ENCODE measurements around the gene LMOD3.

LMOD3 gene

GRCh38 chr3:69118555-69118954 lies 3.8 kb downstream of the LMOD3 start:
- no peak overlapping the region for H2AK5ac ChIP-seq (ENCODE audit: low read depth, low read length)
- no peaks in the 10 kb centered on the region for H3K79me1 ChIP-seq (ENCODE audit: low read depth, low read length)
- H2BK12ac ChIP-seq (ENCODE audit: low read length) = no peak overlapping the region
- no peak overlapping the region for H2BK120ac ChIP-seq (ENCODE audit: low read depth, low read length)
- no peaks in the 10 kb centered on the region for H3K9me3 ChIP-seq (replicated peaks in 1 of 2; ENCODE audit: control insufficient read depth in 2 of 2, insufficient read depth in 1 of 2, low read depth in 1 of 2, low read length in 2 of 2)
- H2AFZ ChIP-seq (ENCODE audit: low read length) = no peak overlapping the region
- H3K27me3 ChIP-seq (ENCODE audit: control insufficient read depth in 3 of 3, insufficient read depth in 3 of 3, low read depth in 1 of 3, low read length in 3 of 3) = no peaks in the 10 kb centered on the region
- no peaks in the 10 kb centered on the region for H3K36me3 ChIP-seq (replicated peaks in 1 of 2; ENCODE audit: control insufficient read depth in 2 of 2, insufficient read depth in 2 of 2, low read length in 2 of 2)
- DNase-seq (ENCODE audit: low spot score) = no peak
- H2BK5ac ChIP-seq (ENCODE audit: low read length) = no peak overlapping the region
- no peak overlapping the region for H3K4ac ChIP-seq (ENCODE audit: low read length)
- no peak overlapping the region for H4K91ac ChIP-seq (ENCODE audit: low read depth, low read length, poor library complexity)
- H3K14ac ChIP-seq (ENCODE audit: low read length) = no peak overlapping the region
- H2BK15ac ChIP-seq (ENCODE audit: low read length) = no peak overlapping the region
- peaks cover 0 to 5% of the 10 kb centered on the region in 2 donors for H3K4me1 ChIP-seq (ENCODE audit: control insufficient read depth in 2 of 2, insufficient read depth in 1 of 2, low read depth in 1 of 2, low read length in 2 of 2)
- no CpG with 5 or more reads among the region's 12 CpGs for WGBS, 2 donors (ENCODE audit: extremely low coverage in 2 of 2, insufficient read length in 2 of 2, insufficient replicate concordance in 1 of 2)
- H3K27ac ChIP-seq (replicated peaks; ENCODE audit: low read length) = no peak overlapping the region
- no peak overlapping the region for H4K8ac ChIP-seq (ENCODE audit: low read depth, low read length)
- no peak overlapping the region for H3K4me2 ChIP-seq (ENCODE audit: insufficient read depth, low read length, poor library complexity, severe bottlenecking)
- H3K4me3 ChIP-seq (ENCODE audit: low read length in 2 of 2) = no peak overlapping the region
- H3K18ac ChIP-seq (ENCODE audit: low read length) = no peak overlapping the region
- H3K9ac ChIP-seq (ENCODE audit: low read depth, low read length, poor library complexity) = no peak overlapping the region
- no peak overlapping the region for H3K23ac ChIP-seq (ENCODE audit: low read depth, low read length, poor library complexity)

DNA sequence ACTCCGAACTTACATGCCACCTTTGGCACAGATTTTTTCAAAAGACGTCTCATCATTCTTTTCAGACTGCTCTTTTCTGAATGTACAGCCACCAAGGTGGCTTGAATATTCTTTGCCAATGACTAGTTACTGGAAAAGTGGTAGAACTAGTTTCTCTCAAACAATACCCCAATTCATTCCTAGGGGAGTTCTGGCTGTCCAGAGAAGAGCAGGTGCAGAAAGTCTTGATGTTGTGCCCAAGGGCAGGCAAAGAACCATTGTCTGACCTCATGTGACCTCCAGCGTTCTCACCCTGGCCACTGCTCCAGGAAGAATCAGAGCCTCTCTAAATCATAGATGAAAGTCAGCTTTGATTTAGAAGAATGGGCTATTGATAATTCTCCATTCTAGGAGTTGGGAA lies 5.5 kb downstream of the LMOD3 start:
- H3K9ac ChIP-seq (ENCODE audit: low read depth, low read length, poor library complexity) = no peak overlapping the region
- no peak overlapping the region for H4K91ac ChIP-seq (ENCODE audit: low read depth, low read length, poor library complexity)
- H2BK12ac ChIP-seq (ENCODE audit: low read length) = no peak overlapping the region
- H3K4ac ChIP-seq (ENCODE audit: low read length) = no peak overlapping the region
- H2BK120ac ChIP-seq (ENCODE audit: low read depth, low read length) = no peak overlapping the region
- no peak overlapping the region for H4K8ac ChIP-seq (ENCODE audit: low read depth, low read length)
- no peak overlapping the region for H2BK15ac ChIP-seq (ENCODE audit: low read length)
- H3K27ac ChIP-seq (replicated peaks; ENCODE audit: low read length) = no peak overlapping the region
- H3K27me3 ChIP-seq (ENCODE audit: control insufficient read depth in 3 of 3, insufficient read depth in 3 of 3, low read depth in 1 of 3, low read length in 3 of 3) = no peaks in the 10 kb centered on the region
- H2AK5ac ChIP-seq (ENCODE audit: low read depth, low read length) = no peak overlapping the region
- no peak overlapping the region for H3K18ac ChIP-seq (ENCODE audit: low read length)
- no peak overlapping the region for H3K23ac ChIP-seq (ENCODE audit: low read depth, low read length, poor library complexity)
- no peaks in the 10 kb centered on the region for H3K9me3 ChIP-seq (replicated peaks in 1 of 2; ENCODE audit: control insufficient read depth in 2 of 2, insufficient read depth in 1 of 2, low read depth in 1 of 2, low read length in 2 of 2)
- no peaks in the 10 kb centered on the region for H3K36me3 ChIP-seq (replicated peaks in 1 of 2; ENCODE audit: control insufficient read depth in 2 of 2, insufficient read depth in 2 of 2, low read length in 2 of 2)
- H3K4me1 ChIP-seq (ENCODE audit: control insufficient read depth in 2 of 2, insufficient read depth in 1 of 2, low read depth in 1 of 2, low read length in 2 of 2) = peaks cover 0 to 4% of the 10 kb centered on the region in 2 donors
- H3K79me1 ChIP-seq (ENCODE audit: low read depth, low read length) = no peaks in the 10 kb centered on the region
- no peak overlapping the region for H3K4me2 ChIP-seq (ENCODE audit: insufficient read depth, low read length, poor library complexity, severe bottlenecking)
- H3K4me3 ChIP-seq (ENCODE audit: low read length in 2 of 2) = no peak overlapping the region
- H2AFZ ChIP-seq (ENCODE audit: low read length) = no peak overlapping the region
- no CpG with 5 or more reads among the region's 3 CpGs for WGBS, 2 donors (ENCODE audit: extremely low coverage in 2 of 2, insufficient read length in 2 of 2, insufficient replicate concordance in 1 of 2)
- no peak for DNase-seq (ENCODE audit: low spot score)
- H2BK5ac ChIP-seq (ENCODE audit: low read length) = no peak overlapping the region
- no peak overlapping the region for H3K14ac ChIP-seq (ENCODE audit: low read length)

DNA sequence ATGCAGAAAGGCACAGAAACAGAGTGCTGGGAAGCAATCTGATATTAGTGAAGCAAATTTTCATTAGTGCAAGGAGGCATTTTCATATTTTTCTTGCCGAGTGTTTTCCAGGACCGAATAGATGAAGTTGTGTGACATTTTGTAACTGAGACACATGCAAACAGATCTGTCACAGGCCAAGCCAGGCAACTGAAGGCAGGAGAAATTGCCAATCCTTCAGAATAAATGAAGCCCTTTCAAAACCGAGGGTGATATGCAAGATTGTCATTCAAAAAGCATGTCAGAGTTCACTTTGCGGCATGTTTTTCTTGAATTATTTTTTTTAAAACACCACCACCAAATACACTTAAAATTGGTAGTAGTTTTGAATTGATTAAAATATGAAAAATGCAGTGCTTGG lies 6.2 kb downstream of the LMOD3 start:
- no peak overlapping the region for H4K91ac ChIP-seq (ENCODE audit: low read depth, low read length, poor library complexity)
- no peaks in the 10 kb centered on the region for H3K79me1 ChIP-seq (ENCODE audit: low read depth, low read length)
- no peak overlapping the region for H2BK15ac ChIP-seq (ENCODE audit: low read length)
- no peak overlapping the region for H3K4me2 ChIP-seq (ENCODE audit: insufficient read depth, low read length, poor library complexity, severe bottlenecking)
- no peak overlapping the region for H2BK12ac ChIP-seq (ENCODE audit: low read length)
- no peak overlapping the region for H2BK120ac ChIP-seq (ENCODE audit: low read depth, low read length)
- no peak overlapping the region for H3K18ac ChIP-seq (ENCODE audit: low read length)
- peaks cover 0 to 3% of the 10 kb centered on the region in 2 donors for H3K4me1 ChIP-seq (ENCODE audit: control insufficient read depth in 2 of 2, insufficient read depth in 1 of 2, low read depth in 1 of 2, low read length in 2 of 2)
- H3K27ac ChIP-seq (replicated peaks; ENCODE audit: low read length) = no peak overlapping the region
- no peaks in the 10 kb centered on the region for H3K27me3 ChIP-seq (ENCODE audit: control insufficient read depth in 3 of 3, insufficient read depth in 3 of 3, low read depth in 1 of 3, low read length in 3 of 3)
- H3K4me3 ChIP-seq (ENCODE audit: low read length in 2 of 2) = no peak overlapping the region
- DNase-seq (ENCODE audit: low spot score) = no peak
- no CpG with 5 or more reads among the region's 4 CpGs for WGBS, 2 donors (ENCODE audit: extremely low coverage in 2 of 2, insufficient read length in 2 of 2, insufficient replicate concordance in 1 of 2)
- H3K36me3 ChIP-seq (replicated peaks in 1 of 2; ENCODE audit: control insufficient read depth in 2 of 2, insufficient read depth in 2 of 2, low read length in 2 of 2) = no peaks in the 10 kb centered on the region
- no peak overlapping the region for H2BK5ac ChIP-seq (ENCODE audit: low read length)
- H3K4ac ChIP-seq (ENCODE audit: low read length) = no peak overlapping the region
- H3K14ac ChIP-seq (ENCODE audit: low read length) = no peak overlapping the region
- no peaks in the 10 kb centered on the region for H3K9me3 ChIP-seq (replicated peaks in 1 of 2; ENCODE audit: control insufficient read depth in 2 of 2, insufficient read depth in 1 of 2, low read depth in 1 of 2, low read length in 2 of 2)
- H4K8ac ChIP-seq (ENCODE audit: low read depth, low read length) = no peak overlapping the region
- H3K23ac ChIP-seq (ENCODE audit: low read depth, low read length, poor library complexity) = no peak overlapping the region
- H2AFZ ChIP-seq (ENCODE audit: low read length) = no peak overlapping the region
- no peak overlapping the region for H3K9ac ChIP-seq (ENCODE audit: low read depth, low read length, poor library complexity)
- H2AK5ac ChIP-seq (ENCODE audit: low read depth, low read length) = no peak overlapping the region

DNA sequence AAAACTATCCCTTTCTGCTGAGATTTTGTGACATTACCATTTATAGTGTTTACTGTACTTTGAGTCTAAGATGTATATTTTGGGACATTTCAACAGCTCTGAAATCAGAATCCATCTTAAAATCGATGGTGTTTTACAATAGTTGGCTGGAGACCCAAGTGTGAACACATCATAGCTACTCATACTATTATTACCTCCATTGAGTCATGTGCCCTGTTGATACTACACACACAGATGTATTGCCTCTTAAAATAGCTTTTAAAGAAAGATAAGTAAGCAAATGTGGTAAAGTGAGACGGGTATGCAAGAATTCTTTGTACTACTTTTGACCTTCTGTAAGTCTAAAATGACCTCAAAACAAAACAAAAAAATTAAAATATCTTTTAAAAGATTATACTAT lies 6.7 kb downstream of the LMOD3 start:
- Histone ChIP-seq H4K8ac (ENCODE audit: low read depth, low read length) (no peak overlapping the region), H3K9ac (ENCODE audit: low read depth, low read length, poor library complexity) (no peak overlapping the region), H3K27ac (replicated peaks; ENCODE audit: low read length) (no peak overlapping the region), H2AFZ (ENCODE audit: low read length) (no peak overlapping the region), H2AK5ac (ENCODE audit: low read depth, low read length) (no peak overlapping the region), H2BK120ac (ENCODE audit: low read depth, low read length) (no peak overlapping the region), H3K23ac (ENCODE audit: low read depth, low read length, poor library complexity) (no peak overlapping the region), H3K9me3 (replicated peaks in 1 of 2; ENCODE audit: control insufficient read depth in 2 of 2, insufficient read depth in 1 of 2, low read depth in 1 of 2, low read length in 2 of 2) (no peaks in the 10 kb centered on the region), H3K79me1 (ENCODE audit: low read depth, low read length) (no peaks in the 10 kb centered on the region), H3K4me1 (ENCODE audit: control insufficient read depth in 2 of 2, insufficient read depth in 1 of 2, low read depth in 1 of 2, low read length in 2 of 2) (peaks cover 0 to 3% of the 10 kb centered on the region in 2 donors), H3K14ac (ENCODE audit: low read length) (no peak overlapping the region), H4K91ac (ENCODE audit: low read depth, low read length, poor library complexity) (no peak overlapping the region), H3K4ac (ENCODE audit: low read length) (no peak overlapping the region), H3K27me3 (ENCODE audit: control insufficient read depth in 3 of 3, insufficient read depth in 3 of 3, low read depth in 1 of 3, low read length in 3 of 3) (no peaks in the 10 kb centered on the region), H3K4me2 (ENCODE audit: insufficient read depth, low read length, poor library complexity, severe bottlenecking) (no peak overlapping the region), H3K36me3 (replicated peaks in 1 of 2; ENCODE audit: control insufficient read depth in 2 of 2, insufficient read depth in 2 of 2, low read length in 2 of 2) (no peaks in the 10 kb centered on the region), H2BK12ac (ENCODE audit: low read length) (no peak overlapping the region), H3K18ac (ENCODE audit: low read length) (no peak overlapping the region), H2BK15ac (ENCODE audit: low read length) (no peak overlapping the region), H2BK5ac (ENCODE audit: low read length) (no peak overlapping the region), H3K4me3 (ENCODE audit: low read length in 2 of 2) (no peak overlapping the region)
- no peak for DNase-seq (ENCODE audit: low spot score)
- WGBS, 2 donors (ENCODE audit: extremely low coverage in 2 of 2, insufficient read length in 2 of 2, insufficient replicate concordance in 1 of 2) = no CpG with 5 or more reads among the region's 2 CpGs
